NB4 (cell line): Measurements from ENCODE around the gene UNC5B.

Experiments used
- CTCF ChIP-seq: IDR thresholded peaks from one replicate; pipeline ENCODE4 v1.5.1; 2012; ENCODE audit warnings: low read depth, low read length
- MAX ChIP-seq: IDR thresholded peaks from 2 replicates; pipeline ENCODE4 v1.6.1; 2011; ENCODE audit warnings: low read depth, low read length
- MYC ChIP-seq: IDR thresholded peaks from 2 replicates; pipeline ENCODE4 v1.6.1; 2011; ENCODE audit warnings: low read depth, low read length
- POLR2A ChIP-seq: IDR thresholded peaks from 2 replicates; pipeline ENCODE4 v1.6.1; 2011; ENCODE audit warnings: mild to moderate bottlenecking; ENCODE audit not compliant: insufficient read length; ENCODE audit errors: extremely low read depth

- TF ChIP-seq MAX (no peak), CTCF (no peak), POLR2A (no peak), MYC (no peak)
These were observed 82.5 kb downstream of the UNC5B start for GRCh38 chr10:71294856-71295255.
